HG03342 (cell line): ENCODE results near the gene NOLC1.

ENCODE experiments used
- ATAC-seq: cut with Tn5 transposase; IDR thresholded peaks from one replicate; pipeline ENCODE4 v1.9.1; 2021; ENCODE audit warnings: mild to moderate bottlenecking, moderate library complexity; ENCODE audit not compliant: unreplicated experiment

Gene NOLC1

DNA sequence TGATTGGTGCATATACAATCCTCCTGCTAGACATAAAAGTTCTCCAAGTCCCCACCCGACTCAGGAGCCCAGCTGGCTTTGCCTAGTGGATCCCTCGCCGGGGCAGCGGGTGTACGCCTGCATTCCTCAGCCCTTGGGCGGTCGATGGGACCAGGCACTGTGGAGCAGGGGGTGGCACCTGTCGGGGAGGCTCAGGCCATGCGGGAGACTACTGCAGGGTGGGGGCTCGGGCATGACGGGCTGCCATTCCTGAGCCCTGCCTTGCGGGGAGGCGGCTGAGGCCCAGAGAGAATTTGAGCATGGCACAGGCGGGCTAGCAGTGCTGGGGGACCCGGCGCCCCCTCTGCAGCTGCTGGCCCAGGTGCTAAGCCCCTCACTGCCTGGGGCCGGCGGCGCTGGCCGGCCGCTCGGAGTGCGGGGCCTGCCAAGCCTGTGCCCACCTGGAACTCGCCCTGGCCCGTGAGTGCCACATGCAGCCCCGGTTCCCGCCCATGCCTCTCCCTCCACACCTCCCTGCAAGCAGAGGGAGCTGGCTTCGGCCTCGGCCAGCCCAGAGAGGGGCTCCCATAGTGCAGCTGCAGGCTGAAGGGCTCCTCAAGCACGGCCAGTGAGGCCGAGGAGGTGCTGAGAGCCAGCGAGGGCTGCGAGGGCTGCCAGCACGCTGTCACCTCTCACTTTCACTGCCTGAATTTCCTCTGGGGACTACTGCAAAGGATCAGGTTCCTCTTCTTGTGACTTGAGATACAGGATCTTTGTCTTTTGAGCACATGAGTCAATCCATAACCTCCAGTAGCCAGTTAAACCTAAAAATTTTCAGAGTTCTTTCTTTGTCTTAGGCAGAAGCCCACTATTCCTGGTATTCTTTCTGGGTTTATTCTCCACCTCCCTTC is 48.8 kb downstream of the NOLC1 start:
- no peak for ATAC-seq

DNA sequence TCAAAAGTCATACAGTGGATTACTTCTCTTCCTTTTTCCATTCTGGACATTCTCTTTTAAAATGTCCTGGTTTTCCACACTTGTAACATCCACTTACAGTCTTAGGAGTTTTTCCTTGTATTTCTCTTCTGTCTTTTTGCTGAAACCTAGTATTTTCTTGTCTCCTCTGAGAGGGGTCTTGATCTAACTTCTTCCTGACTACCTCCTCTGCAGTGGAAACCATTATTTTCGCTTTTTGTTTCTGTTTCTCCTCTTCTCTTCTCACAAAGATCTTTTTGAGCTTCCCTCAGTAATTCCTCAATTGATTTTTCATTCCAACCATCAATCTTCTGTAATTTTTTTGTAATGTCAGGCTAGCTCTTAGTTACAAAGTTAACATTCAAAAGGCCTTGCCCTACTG is 50.2 kb downstream of the NOLC1 start:
- ATAC-seq = no peak

DNA sequence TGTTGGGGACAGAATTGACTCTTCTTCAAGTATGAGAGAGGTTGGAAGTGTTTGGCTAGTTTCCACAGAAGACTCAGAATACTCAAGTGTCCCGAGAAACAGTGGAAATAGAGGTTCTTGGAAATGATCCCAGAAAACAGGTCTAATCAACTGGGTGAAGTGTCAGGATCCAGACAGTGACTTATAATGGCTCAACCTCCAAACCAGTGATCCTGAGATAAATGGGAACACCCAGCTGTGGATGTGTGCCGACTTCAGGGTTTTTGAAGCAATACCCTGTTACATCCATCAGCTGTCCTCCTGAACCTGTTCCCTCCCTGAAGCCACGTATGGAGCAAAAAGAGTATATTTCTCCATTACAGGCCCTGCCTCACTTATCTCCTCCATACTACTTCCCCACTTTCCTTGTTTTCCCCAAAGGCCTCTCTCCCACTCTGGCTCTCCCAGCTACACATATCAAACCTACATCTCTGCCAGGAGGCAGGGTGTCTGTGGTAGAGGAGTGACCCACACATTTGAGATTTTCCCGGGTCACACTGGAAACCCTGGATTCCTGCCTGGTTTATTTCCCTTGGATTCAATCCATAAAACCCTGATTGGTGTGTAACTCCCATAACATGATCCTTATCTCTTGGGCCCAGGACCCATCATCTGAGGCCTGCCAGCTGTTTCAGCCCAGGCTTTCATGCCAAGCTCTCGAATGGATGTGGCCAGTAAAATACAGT is 56.3 kb downstream of the NOLC1 start:
- no peak for ATAC-seq

DNA sequence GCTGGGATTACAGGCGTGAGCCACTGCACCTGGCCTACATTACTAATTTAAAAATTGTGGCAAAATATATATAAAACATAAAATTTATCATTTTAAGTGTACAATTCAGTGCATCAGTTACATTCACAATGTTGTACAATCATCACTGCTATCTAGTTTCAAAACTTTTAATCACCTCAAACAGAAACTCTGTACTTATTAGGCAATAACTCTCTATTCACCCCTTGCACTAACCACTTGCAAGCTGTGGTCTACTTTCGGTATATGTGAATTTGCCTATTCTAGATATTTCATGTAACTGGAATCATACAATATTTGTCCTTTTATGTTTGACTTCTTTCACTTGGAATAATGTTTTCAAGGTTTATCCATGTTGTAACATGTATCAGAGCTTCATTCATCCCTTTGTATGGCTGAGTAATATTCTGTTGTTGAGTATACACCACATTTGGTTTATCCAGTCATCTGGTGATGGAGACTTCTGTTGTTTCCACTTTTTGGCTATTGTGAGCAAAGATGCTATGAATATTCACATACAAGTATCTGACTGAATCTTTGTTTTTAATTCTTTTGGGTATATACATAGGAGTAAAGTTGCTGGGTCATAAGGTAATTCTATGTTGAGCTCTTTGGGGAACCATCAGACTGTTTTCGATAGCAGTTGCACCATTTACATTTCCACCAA is 59.6 kb downstream of the NOLC1 start:
- no peak for ATAC-seq
